HL-60 (cell line): ENCODE data around the gene TOB1.

Source experiments
- DNase-seq, 2 experiments: peaks; one replicate each; pipeline ENCODE4 v3.0.0-alpha.2; 2010 to 2020; ENCODE audit warnings: low read depth in 1 of 2, low spot score in 1 of 2
- H3K27ac ChIP-seq: fragments of 250-450 bp; sonication (Bioruptor Pico); replicated peaks from 2 replicates; pipeline ENCODE4 v1.5.1; 2020; ENCODE audit warnings: mild to moderate bottlenecking, moderate library complexity
- H3K27me3 ChIP-seq: fragments of 250-450 bp; sonication (Bioruptor Pico); 2 replicates; pipeline ENCODE4 v1.5.1; 2021; ENCODE audit warnings: mild to moderate bottlenecking, moderate library complexity; ENCODE audit not compliant: insufficient read depth, poor library complexity, severe bottlenecking
- H3K4me3 ChIP-seq: replicated peaks from 2 replicates; pipeline ENCODE4 v1.5.1; 2011; ENCODE audit warnings: mild to moderate bottlenecking, control low read depth, low read length; ENCODE audit not compliant: insufficient read depth
- CTCF ChIP-seq: IDR thresholded peaks from one replicate; pipeline ENCODE4 v1.5.1; 2011; ENCODE audit warnings: low read length, control low read depth, inconsistent platforms; ENCODE audit not compliant: insufficient read depth
- GABPA ChIP-seq: IDR thresholded peaks from 2 replicates; pipeline ENCODE4 v1.6.1; 2012; ENCODE audit warnings: low read depth
- POLR2AphosphoS5 ChIP-seq: IDR thresholded peaks from 2 replicates; pipeline ENCODE4 v1.6.1; 2012; ENCODE audit warnings: low read depth
- REST ChIP-seq: IDR thresholded peaks from 2 replicates; pipeline ENCODE4 v1.6.1; 2012; ENCODE audit warnings: low read depth; ENCODE audit not compliant: insufficient replicate concordance
- SPI1 ChIP-seq: IDR thresholded peaks from 2 replicates; pipeline ENCODE4 v1.6.1; 2012; ENCODE audit warnings: low read depth, mild to moderate bottlenecking, borderline replicate concordance

Gene TOB1

GRCh38 chr17:50882851-50883250, 16.7 kb upstream of the TOB1 start:
- H3K27me3 ChIP-seq = no peaks in the 10 kb centered on the region
- no peak for TF ChIP-seq POLR2AphosphoS5
- no peak for TF ChIP-seq SPI1
- no peak for TF ChIP-seq CTCF
- no peak for TF ChIP-seq GABPA
- no peak for TF ChIP-seq REST
- DNase-seq = no peak
- H3K27ac ChIP-seq = no peak overlapping the region
- no peak overlapping the region for H3K4me3 ChIP-seq

- H3K27me3 ChIP-seq = no peaks in the 10 kb centered on the region
- no peak overlapping the region for H3K4me3 ChIP-seq
- no peak for TF ChIP-seq GABPA
- no peak for TF ChIP-seq POLR2AphosphoS5
- TF ChIP-seq CTCF = no peak
- TF ChIP-seq REST = no peak
- TF ChIP-seq SPI1 = no peak
Observed at GRCh38 chr17:50881182-50881581, 15.0 kb upstream of the TOB1 start.

GRCh38 chr17:50879086-50879485, 12.9 kb upstream of the TOB1 start:
- Histone ChIP-seq H3K4me3 (no peak overlapping the region), H3K27me3 (no peaks in the 10 kb centered on the region), H3K27ac (no peak overlapping the region)
- no peak for DNase-seq
- TF ChIP-seq CTCF (no peak), GABPA (no peak), REST (no peak)

More at GRCh38 chr17:50881182-50881581, 15.0 kb upstream of the TOB1 start:
- H3K27ac ChIP-seq = no peak overlapping the region
- no peak for DNase-seq
